Activated T-helper 17 cell treated with anti-CD3 and anti-CD28 coated beads, Interleukin-2, amount 50 U/mL, for 72 hours (primary cell): ENCODE results near the gene GAREM1. TPM values are rescaled to one million over a fixed set of nuclear protein-coding genes. Genes with fewer than 3 reads are reported as not detected.
"Not testable (repeated sequence)": the region's sequence is repeated elsewhere in the genome, so short reads cannot be mapped to it uniquely, and the experiment has no call there.

Experiments used
- ATAC-seq: fragments of 150-1000 bp; cut with Tn5 transposase; replicated peaks from 2 replicates; pipeline ENCODE4 v1.10.0; 2021; ENCODE audit warnings: mild to moderate bottlenecking, moderate library complexity
- H3K27ac Mint-ChIP-seq: one replicate; pipeline ENCODE4 v1.8.0; 2022; ENCODE audit warnings: mixed read lengths
- H3K27me3 Mint-ChIP-seq: one replicate; pipeline ENCODE4 v1.8.0; 2022; ENCODE audit warnings: mixed read lengths
- H3K36me3 Mint-ChIP-seq: one replicate; pipeline ENCODE4 v1.8.0; 2022; ENCODE audit warnings: low read depth, mild to moderate bottlenecking, mixed read lengths
- H3K4me1 Mint-ChIP-seq: one replicate; pipeline ENCODE4 v1.8.0; 2022; ENCODE audit warnings: mixed read lengths
- H3K4me3 Mint-ChIP-seq: one replicate; pipeline ENCODE4 v1.8.0; 2022; ENCODE audit warnings: mild to moderate bottlenecking, mixed read lengths
- H3K9me3 Mint-ChIP-seq: one replicate; pipeline ENCODE4 v1.8.0; 2022; ENCODE audit warnings: mixed read lengths
- total RNA-seq, 2 donors: library from RNA; stranded (reverse); gene quantifications; one replicate each; pipeline ENCODE4 v1.2.3, GENCODE V29; 2022

The GAREM1 gene
- total RNA-seq, 2 donors from 2014 or later: 0.32 TPM; not detected in 1

GRCh38 chr18:32255570-32255969, 215.1 kb downstream of the GAREM1 start:
- Mint-ChIP-seq H3K36me3 (no peaks in the 10 kb centered on the region), H3K4me1 (no peaks in the 10 kb centered on the region), H3K27ac (no peak overlapping the region), H3K9me3 (no peaks in the 10 kb centered on the region), H3K27me3 (peaks cover 34% of the 10 kb centered on the region), H3K4me3 (no peak overlapping the region)
- peak; percentile 24 for ATAC-seq

GRCh38 chr18:32252141-32252860, 218.4 kb downstream of the GAREM1 start:
- no peak for ATAC-seq
- Mint-ChIP-seq H3K4me3 (no peak overlapping the region), H3K27ac (no peak overlapping the region), H3K27me3 (peaks cover 45% of the 10 kb centered on the region), H3K4me1 (no peaks in the 10 kb centered on the region), H3K36me3 (no peaks in the 10 kb centered on the region), H3K9me3 (no peaks in the 10 kb centered on the region)

DNA sequence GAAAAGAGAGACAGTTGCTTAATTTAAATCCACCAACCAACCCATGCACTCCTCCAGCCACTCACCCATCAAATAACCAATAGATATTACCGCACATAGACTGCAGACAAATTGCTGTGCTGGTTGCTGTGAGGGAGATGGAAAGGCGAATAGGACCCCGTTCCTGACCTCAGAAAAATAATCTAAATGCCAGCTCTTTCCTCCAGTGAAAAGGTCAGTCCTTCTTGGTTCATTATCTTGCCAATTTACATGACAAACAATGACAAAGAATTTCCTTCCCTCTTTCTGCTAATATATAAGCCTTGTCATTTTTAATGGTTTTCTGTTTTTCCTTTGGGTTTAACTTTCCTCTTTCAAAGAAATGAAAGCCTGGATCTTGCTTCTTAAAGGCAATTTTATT, 219.2 kb downstream of the GAREM1 start:
- no peak overlapping the region for H3K4me3 Mint-ChIP-seq

GRCh38 chr18:32249147-32249929, 221.3 kb downstream of the GAREM1 start:
- Mint-ChIP-seq H3K9me3 (no peaks in the 10 kb centered on the region), H3K27ac (no peak overlapping the region), H3K36me3 (no peaks in the 10 kb centered on the region), H3K4me1 (no peaks in the 10 kb centered on the region), H3K4me3 (no peak overlapping the region), H3K27me3 (peaks cover 37% of the 10 kb centered on the region)
- no peak for ATAC-seq

More for the DNA sequence above, 219.2 kb downstream of the GAREM1 start:
- no peaks in the 10 kb centered on the region for H3K9me3 Mint-ChIP-seq
- ATAC-seq: no peak
- H3K4me1 Mint-ChIP-seq: no peaks in the 10 kb centered on the region
- no peaks in the 10 kb centered on the region for H3K36me3 Mint-ChIP-seq
- H3K27me3 Mint-ChIP-seq: peaks cover 44% of the 10 kb centered on the region
- no peak overlapping the region for H3K27ac Mint-ChIP-seq

- no peak for ATAC-seq
- Mint-ChIP-seq H3K27ac (no peak overlapping the region), H3K27me3 (peaks cover 21% of the 10 kb centered on the region), H3K9me3 (no peaks in the 10 kb centered on the region), H3K36me3 (no peaks in the 10 kb centered on the region), H3K4me1 (no peaks in the 10 kb centered on the region), H3K4me3 (no peak overlapping the region)
These were observed 225.8 kb downstream of the GAREM1 start for GRCh38 chr18:32244881-32245280.

GRCh38 chr18:32243358-32243757, 227.3 kb downstream of the GAREM1 start:
- H3K4me1 Mint-ChIP-seq: no peaks in the 10 kb centered on the region
- ATAC-seq: no peak
- no peak overlapping the region for H3K4me3 Mint-ChIP-seq
- H3K9me3 Mint-ChIP-seq: no peaks in the 10 kb centered on the region
- H3K36me3 Mint-ChIP-seq: no peaks in the 10 kb centered on the region
- no peak overlapping the region for H3K27ac Mint-ChIP-seq
- H3K27me3 Mint-ChIP-seq: peaks cover 14% of the 10 kb centered on the region

DNA sequence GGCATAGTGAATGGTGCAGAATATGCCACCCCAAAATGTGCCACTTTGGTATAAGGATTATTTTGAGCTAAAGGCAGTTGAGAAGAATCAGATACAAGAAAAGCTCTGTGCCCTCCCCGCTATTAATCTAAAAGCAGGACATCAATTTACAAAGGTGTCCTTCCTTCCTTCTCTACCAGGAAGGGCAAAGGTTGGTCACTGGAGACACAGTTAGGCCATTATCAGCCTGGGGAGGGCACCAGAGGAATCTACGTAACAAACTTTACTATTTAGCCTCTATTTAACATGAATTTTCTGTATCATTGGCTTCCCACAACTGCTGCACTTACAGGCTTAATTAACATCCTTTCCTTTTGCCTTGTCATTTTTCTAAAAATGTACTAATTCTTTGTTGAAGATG, 228.3 kb downstream of the GAREM1 start:
- Mint-ChIP-seq H3K36me3 (no peaks in the 10 kb centered on the region), H3K4me1 (no peaks in the 10 kb centered on the region), H3K27me3 (peaks cover 13% of the 10 kb centered on the region), H3K4me3 (no peak overlapping the region), H3K9me3 (no peaks in the 10 kb centered on the region), H3K27ac (no peak overlapping the region)
- no peak for ATAC-seq

DNA sequence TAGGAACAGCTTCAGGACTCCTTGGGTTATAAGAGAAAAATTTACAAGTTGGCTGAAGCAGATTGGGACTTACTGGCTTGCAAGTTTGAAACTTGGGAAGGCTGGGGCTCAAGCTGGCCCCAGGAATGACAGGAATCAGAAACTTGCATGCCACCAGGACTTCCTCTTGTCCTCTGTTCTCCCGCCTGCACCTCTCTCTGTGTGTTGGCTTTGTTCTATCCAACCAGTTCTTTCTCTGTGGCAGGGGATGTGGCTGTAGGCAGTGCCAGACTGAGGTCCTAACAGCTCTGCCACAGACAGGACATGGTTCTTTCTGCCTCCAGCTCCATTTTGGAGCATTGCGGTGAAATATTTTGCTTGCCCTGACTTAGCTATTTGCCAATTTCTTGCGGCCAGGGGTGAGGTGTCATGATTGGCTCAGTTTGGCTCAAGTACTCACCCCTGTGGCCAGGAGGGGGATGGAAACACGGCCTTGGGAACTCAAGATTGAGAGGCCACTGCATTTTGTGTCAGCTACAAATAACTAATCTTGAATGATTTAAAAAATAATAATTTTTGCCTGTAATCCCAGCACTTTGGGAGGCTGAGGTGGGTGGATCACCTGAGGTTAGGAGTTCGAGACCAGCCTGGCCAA, 231.9 kb downstream of the GAREM1 start:
- H3K27ac Mint-ChIP-seq: no peak overlapping the region
- peaks cover 11% of the 10 kb centered on the region for H3K27me3 Mint-ChIP-seq
- H3K36me3 Mint-ChIP-seq: no peaks in the 10 kb centered on the region
- ATAC-seq: no peak
- H3K4me3 Mint-ChIP-seq: no peak overlapping the region
- H3K4me1 Mint-ChIP-seq: no peaks in the 10 kb centered on the region
- H3K9me3 Mint-ChIP-seq: peaks cover 3% of the 10 kb centered on the region

DNA sequence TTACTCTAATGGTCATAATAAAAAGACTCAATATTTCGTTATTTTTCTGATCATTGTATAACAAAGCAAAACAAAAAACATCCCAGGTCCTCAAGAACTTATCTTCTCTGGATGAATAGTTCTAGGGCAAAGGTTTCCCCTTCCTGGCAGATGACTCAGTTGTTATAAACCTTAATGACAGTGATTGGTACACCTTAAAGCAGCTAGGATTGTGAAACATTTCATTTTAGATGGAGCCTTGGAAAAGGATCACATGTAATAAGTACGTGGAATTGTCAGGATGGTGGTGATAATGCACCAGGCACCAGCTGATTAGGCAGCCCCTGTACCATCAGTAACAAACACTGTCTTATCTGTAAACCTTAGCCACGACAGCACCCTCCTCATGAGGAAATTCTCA, 233.6 kb downstream of the GAREM1 start:
- Mint-ChIP-seq H3K36me3 (no peaks in the 10 kb centered on the region), H3K4me3 (no peak overlapping the region), H3K9me3 (peaks cover 3% of the 10 kb centered on the region), H3K27me3 (peaks cover 13% of the 10 kb centered on the region), H3K27ac (no peak overlapping the region), H3K4me1 (no peaks in the 10 kb centered on the region)
- no peak for ATAC-seq

DNA sequence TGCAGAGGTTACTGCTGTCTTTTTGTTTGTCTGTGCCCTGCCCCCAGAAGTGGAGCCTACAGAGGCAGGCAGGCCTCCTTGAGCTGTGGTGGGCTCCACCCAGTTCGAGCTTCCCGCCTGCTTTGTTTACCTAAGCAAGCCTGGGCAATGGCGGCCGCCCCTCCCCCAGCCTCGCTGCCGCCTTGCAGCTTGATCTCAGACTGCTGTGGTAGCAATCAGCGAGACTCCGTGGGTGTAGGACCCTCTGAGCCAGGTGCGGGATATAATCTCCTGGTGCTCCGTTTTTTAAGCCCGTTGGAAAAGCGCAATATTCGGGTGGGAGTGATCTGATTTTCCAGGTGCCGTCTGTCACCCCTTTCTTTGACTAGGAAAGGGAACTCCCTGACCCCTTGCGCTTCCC, 237.3 kb downstream of the GAREM1 start:
- H3K27me3 Mint-ChIP-seq: peaks cover 10% of the 10 kb centered on the region
- not testable (repeated sequence) for H3K4me3 Mint-ChIP-seq, H3K36me3 Mint-ChIP-seq, ATAC-seq, H3K27ac Mint-ChIP-seq, H3K9me3 Mint-ChIP-seq, H3K4me1 Mint-ChIP-seq

GRCh38 chr18:32219431-32220018, 251.2 kb downstream of the GAREM1 start:
- no peak for ATAC-seq
- peaks cover 4% of the 10 kb centered on the region for H3K27me3 Mint-ChIP-seq
- no peak overlapping the region for H3K27ac Mint-ChIP-seq
- H3K4me1 Mint-ChIP-seq: no peaks in the 10 kb centered on the region
- H3K36me3 Mint-ChIP-seq: no peaks in the 10 kb centered on the region
- no peaks in the 10 kb centered on the region for H3K9me3 Mint-ChIP-seq
- no peak overlapping the region for H3K4me3 Mint-ChIP-seq

- Mint-ChIP-seq H3K27ac (no peak overlapping the region), H3K4me1 (no peaks in the 10 kb centered on the region), H3K36me3 (no peaks in the 10 kb centered on the region), H3K4me3 (no peak overlapping the region), H3K9me3 (no peaks in the 10 kb centered on the region), H3K27me3 (peaks cover 3% of the 10 kb centered on the region)
- ATAC-seq: no peak
These were observed 254.3 kb downstream of the GAREM1 start for GRCh38 chr18:32216390-32216789.

GRCh38 chr18:32213693-32214092, 257.0 kb downstream of the GAREM1 start:
- Mint-ChIP-seq H3K9me3 (no peaks in the 10 kb centered on the region), H3K27ac (no peak overlapping the region)

More at GRCh38 chr18:32213693-32214092, 257.0 kb downstream of the GAREM1 start:
- Mint-ChIP-seq H3K4me3 (no peak overlapping the region), H3K36me3 (no peaks in the 10 kb centered on the region), H3K27me3 (peaks cover 10% of the 10 kb centered on the region), H3K4me1 (no peaks in the 10 kb centered on the region)
- ATAC-seq: no peak
